Cardiac muscle cell (in vitro differentiated cells and primary cell): ENCODE results near the gene PLCL1. TPM values are rescaled to one million over a fixed set of nuclear protein-coding genes. Genes with fewer than 3 reads are reported as not detected.

Source experiments
- DNase-seq, 2 donors: peaks; one replicate each; pipeline versions ENCODE4 v3.0.0 to v3.0.0-alpha.2; 2010 to 2017; ENCODE audit warnings: low read depth in 1 of 2, low spot score in 1 of 2
- H3K27ac ChIP-seq: fragments of 200-600 bp; sonication (generic); 2 replicates; pipeline ENCODE4 v1.5.1; 2016
- H3K27me3 ChIP-seq: fragments of 200-600 bp; sonication (generic); 2 replicates; pipeline ENCODE4 v1.6.0; 2016; ENCODE audit warnings: control low read depth
- H3K36me3 ChIP-seq: fragments of 200-600 bp; sonication (generic); 2 replicates; pipeline ENCODE4 v1.5.1; 2016; ENCODE audit warnings: control low read depth
- H3K4me1 ChIP-seq: fragments of 200-600 bp; sonication (generic); 2 replicates; pipeline ENCODE4 v1.8.1; 2017; ENCODE audit warnings: low read depth, mild to moderate bottlenecking, mixed run types
- H3K4me3 ChIP-seq: fragments of 200-600 bp; sonication (generic); 2 replicates; pipeline ENCODE4 v1.5.1; 2016; ENCODE audit warnings: mild to moderate bottlenecking
- H3K9me3 ChIP-seq: fragments of 200-600 bp; sonication (generic); 2 replicates; pipeline ENCODE4 v1.5.1; 2017; ENCODE audit warnings: low read depth, mild to moderate bottlenecking, control low read depth
- CTCF ChIP-seq: IDR thresholded peaks from 2 replicates; pipeline ENCODE4 v1.5.1; 2012; ENCODE audit warnings: low read depth, mild to moderate bottlenecking, low read length
- polyA plus RNA-seq: library from polyadenylated mRNA; unstranded; fragments of >200 nt; fragmentation: Nextera tagmentation; extraction: Ambion mirVana; gene quantifications from 2 replicates; pipeline ENCODE4 v1.2.1, GENCODE V29; 2016
- total RNA-seq: library from RNA; depleted of rRNA; stranded (reverse); fragments of >200 nt; gene quantifications from 2 replicates; pipeline ENCODE4 v1.2.3, GENCODE V29; 2016

Gene PLCL1
- total and polyA plus RNA-seq, 2 experiments from 2014 or later, result 4.9 to 7.8 TPM

DNA sequence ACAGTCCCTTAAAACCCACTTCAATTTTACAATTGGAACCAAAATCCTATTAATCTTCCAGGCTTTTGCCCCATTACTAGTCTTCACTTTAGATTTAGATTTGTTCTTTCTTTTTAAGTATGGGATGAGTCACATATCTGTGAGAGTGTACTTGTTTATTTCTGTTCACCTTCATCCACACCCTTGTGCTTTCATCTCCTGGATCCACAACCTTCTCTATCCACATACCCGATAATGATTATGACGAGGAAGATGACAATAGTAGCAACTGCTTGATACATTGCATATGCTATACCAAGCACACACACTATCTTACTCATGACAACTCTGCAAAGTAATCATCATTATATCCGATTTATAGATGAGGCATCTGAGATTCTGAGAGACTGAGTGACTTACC is 297.3 kb downstream of the PLCL1 start:
- no peak overlapping the region for H3K27ac ChIP-seq
- H3K27me3 ChIP-seq, result no peaks in the 10 kb centered on the region
- no peak overlapping the region for H3K4me3 ChIP-seq
- no peaks in the 10 kb centered on the region for H3K4me1 ChIP-seq
- no peak for TF ChIP-seq CTCF
- no peaks in the 10 kb centered on the region for H3K9me3 ChIP-seq
- DNase-seq, result no peak
- H3K36me3 ChIP-seq, result no peaks in the 10 kb centered on the region

- no peaks in the 10 kb centered on the region for H3K27me3 ChIP-seq
- no peaks in the 10 kb centered on the region for H3K4me1 ChIP-seq
- no peaks in the 10 kb centered on the region for H3K9me3 ChIP-seq
- H3K36me3 ChIP-seq, result no peaks in the 10 kb centered on the region
- H3K27ac ChIP-seq, result no peak overlapping the region
- no peak for TF ChIP-seq CTCF
- DNase-seq, result no peak
- no peak overlapping the region for H3K4me3 ChIP-seq
These were observed 297.7 kb downstream of the PLCL1 start for GRCh38 chr2:198102120-198102519.

- no peaks in the 10 kb centered on the region for H3K4me1 ChIP-seq
- no peaks in the 10 kb centered on the region for H3K27me3 ChIP-seq
- H3K4me3 ChIP-seq, result no peak overlapping the region
- H3K27ac ChIP-seq, result no peak overlapping the region
- TF ChIP-seq CTCF, result no peak
- no peak for DNase-seq
- no peaks in the 10 kb centered on the region for H3K36me3 ChIP-seq
- H3K9me3 ChIP-seq, result no peaks in the 10 kb centered on the region
These were observed 298.5 kb downstream of the PLCL1 start for GRCh38 chr2:198102856-198103255.

DNA sequence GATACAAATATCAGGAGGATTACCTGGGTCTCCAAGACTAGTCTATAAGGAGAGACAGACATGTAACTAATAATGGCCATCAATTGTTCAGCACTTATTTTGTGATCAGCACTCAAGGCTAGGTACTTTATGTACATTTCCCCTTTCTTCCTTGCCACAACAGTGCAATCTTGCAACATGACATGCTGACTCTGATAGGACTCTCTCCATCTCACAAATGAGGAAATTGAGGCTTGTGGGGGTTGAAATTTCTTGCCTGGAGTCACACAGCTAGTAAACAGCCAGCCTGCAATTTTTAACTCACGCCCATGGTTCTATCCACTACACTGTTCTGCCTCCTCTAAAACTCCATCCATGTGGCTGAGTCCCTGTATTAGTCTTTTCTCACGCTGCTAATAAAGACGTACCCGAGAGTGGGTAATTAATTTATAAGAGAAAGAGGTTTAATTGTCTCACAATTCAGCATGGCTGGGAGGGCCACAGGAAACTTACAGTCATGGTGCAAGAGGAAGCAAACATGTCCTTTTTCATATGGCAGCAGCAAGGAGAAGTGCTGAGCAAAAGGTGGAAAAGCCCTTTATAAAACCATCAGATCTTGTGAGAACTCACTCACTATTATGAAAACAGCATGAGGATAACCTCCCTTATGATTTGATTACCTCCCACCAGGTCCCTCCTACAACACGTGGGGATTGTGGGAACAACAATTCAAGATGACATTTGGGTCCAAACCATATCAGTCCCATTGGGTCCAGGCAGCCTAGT is 302.4 kb downstream of the PLCL1 start:
- Histone ChIP-seq H3K27me3 (no peaks in the 10 kb centered on the region), H3K4me1 (no peaks in the 10 kb centered on the region), H3K4me3 (no peak overlapping the region), H3K9me3 (no peaks in the 10 kb centered on the region), H3K36me3 (no peaks in the 10 kb centered on the region), H3K27ac (no peak overlapping the region)
- DNase-seq, result no peak
- TF ChIP-seq CTCF, result no peak

DNA sequence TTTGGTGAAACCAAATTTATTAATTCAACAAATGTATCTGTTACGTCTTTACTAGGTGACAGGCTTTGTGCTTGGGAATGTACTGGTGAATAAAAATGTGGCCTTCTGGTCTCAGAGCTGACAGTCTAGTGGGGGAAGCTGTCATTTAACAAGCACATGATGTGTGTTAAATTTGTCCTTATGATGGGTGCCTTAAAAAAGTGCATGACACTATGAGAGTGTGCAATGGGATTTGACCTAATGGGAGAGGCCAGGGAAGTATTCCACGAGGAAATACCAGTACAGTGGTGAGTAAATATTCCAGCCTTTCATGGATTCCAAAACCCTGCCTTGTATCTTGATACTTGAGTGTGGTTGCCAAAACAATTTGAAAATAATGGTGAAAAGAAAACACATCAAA is 308.9 kb downstream of the PLCL1 start:
- no peak overlapping the region for H3K4me3 ChIP-seq
- no peaks in the 10 kb centered on the region for H3K27me3 ChIP-seq
- no peaks in the 10 kb centered on the region for H3K9me3 ChIP-seq
- no peaks in the 10 kb centered on the region for H3K36me3 ChIP-seq
- H3K27ac ChIP-seq, result no peak overlapping the region
- no peak for TF ChIP-seq CTCF
- peaks cover 41% of the 10 kb centered on the region for H3K4me1 ChIP-seq
- DNase-seq, result no peak

DNA sequence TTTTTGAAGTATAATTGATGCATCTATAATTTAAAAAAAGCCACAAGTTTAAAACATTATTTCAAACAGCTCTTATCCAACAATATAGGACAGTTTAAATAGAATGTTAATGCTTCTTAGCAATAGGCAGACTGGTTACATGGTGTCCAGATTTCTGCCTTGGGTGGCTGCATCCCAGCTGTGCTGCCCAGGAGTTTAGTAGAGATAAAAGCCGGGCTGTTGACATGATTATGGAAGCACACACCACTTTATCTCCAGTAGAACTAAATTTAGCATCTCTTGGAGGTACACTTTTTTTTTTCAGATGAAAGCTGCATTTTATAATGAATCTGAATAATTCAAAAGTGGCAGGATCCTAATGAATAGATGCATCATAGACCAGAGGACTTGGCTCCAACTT is 309.7 kb downstream of the PLCL1 start:
- Histone ChIP-seq H3K27me3 (no peaks in the 10 kb centered on the region), H3K9me3 (no peaks in the 10 kb centered on the region), H3K27ac (peak overlapping the region; percentile 15), H3K4me1 (peaks cover 41% of the 10 kb centered on the region), H3K4me3 (no peak overlapping the region), H3K36me3 (no peaks in the 10 kb centered on the region)
- peak in 1 of 2 donors; percentile 27 for DNase-seq
- no peak for TF ChIP-seq CTCF
